HG02610 (cell line): ENCODE data around the gene SIDT1.
A peak's percentile ranks its signal among the peaks of the same experiment; 100 is the strongest.

Experiments used
- ATAC-seq: cut with Tn5 transposase; IDR thresholded peaks from one replicate; pipeline ENCODE4 v1.9.1; 2021; ENCODE audit warnings: mild to moderate bottlenecking, moderate library complexity; ENCODE audit not compliant: unreplicated experiment

Gene SIDT1

DNA sequence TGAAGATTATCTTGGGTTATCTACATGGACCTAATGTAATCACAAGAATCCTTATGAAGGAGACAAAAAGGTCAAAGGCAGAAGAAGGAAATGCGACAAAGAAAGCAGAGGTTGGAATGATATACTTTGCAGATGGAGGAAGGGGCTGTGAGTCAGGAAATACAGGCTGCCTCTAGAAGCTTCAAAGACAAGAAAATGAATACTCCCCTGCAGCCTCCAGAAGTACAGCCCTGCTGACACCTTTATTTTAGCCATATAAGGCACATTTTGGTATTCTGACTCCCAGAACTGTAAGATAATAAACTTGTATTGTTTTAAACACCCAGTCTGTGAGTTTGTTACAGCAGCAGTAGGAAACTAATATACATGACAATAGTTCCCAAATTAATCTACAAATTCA is 58.6 kb downstream of the SIDT1 start:
- ATAC-seq: no peak

DNA sequence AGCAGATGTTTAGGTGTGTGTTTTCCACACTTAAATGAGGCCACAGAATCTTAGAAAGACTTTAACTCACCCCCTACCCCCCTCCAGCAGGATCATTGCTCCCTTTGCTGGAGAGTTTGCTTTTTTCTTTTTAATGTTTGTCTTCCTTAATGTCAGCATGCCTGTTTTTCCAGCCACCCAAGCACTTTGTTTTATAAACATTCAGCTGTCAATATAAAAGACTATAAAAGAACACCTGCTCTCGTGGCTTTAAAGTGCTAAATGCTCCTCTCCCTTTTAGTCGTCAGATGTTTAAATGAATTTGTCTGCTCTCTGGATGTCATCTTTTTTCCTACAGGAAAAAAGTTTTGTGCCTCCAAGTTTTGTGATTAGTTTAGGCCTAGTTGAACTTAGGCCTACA is 61.7 kb downstream of the SIDT1 start:
- ATAC-seq: no peak

DNA sequence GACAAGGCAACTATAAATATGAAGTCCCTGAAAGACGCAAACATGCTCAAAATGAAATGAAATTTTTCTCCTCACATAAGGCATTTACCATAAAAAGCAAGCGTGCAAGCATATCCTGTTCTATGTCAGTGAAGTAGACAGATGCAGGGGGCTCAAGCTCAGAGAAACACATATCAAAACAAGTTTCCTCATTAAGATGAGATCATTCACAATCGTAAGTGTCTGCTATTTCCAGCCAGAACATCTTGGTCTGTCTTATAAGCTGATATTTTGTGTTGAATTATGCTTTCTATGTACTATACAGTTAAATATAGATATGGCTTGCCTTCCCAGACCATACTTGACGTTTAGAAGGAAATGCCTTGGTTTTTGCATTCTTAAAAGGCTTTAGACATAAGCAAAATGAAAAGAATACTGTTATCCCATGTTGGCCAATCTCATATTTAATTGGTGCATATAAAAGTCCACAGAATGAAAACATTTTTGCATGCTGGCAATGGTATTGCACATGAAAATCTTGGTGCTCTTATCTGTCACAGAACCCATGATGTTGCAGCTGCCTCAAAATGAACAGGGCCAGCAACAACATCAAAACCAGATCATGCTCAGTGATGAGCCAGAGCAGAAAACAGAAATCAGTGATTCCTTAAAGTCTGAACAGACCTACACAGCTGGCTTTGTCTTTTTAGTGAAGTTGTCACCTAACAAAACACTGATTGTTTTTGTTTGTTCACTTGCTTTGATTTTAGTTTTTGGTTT is 65.4 kb downstream of the SIDT1 start:
- ATAC-seq: no peak

DNA sequence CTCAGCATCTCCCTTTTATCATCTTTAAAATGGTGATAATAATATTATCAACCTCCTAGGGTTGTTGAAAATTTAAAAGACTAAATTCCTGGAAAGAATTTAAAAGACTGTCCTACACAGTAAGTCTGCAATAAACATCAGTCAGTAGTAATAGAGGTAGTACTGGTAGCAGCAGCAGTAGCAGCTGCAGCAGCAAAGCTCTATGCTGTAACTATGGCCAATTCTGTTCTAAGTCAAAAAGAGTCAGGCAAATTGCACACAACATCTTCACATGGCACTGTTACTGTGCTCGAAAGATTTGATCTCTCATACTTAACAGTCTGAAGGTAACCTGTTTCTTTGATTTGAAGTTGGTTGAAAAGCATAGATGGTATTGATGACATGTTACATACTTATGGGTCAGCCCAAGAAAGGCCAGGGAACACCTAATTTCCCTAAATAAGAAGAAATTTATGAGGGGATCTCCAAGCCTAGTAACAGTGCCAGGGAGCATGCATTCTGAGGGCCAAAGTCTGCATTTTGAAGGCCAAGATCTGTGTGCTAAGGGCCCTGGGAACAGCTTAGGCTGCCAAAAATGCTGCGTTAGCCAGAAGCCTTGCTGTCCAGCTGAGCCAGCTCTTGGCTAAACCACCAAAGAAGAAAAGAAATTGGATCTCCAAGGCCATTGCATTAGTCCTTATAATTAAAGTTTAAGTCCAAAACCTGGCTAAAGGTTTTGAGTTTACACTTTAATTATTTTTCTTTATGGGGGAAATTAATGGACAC is 68.2 kb downstream of the SIDT1 start:
- ATAC-seq: no peak

DNA sequence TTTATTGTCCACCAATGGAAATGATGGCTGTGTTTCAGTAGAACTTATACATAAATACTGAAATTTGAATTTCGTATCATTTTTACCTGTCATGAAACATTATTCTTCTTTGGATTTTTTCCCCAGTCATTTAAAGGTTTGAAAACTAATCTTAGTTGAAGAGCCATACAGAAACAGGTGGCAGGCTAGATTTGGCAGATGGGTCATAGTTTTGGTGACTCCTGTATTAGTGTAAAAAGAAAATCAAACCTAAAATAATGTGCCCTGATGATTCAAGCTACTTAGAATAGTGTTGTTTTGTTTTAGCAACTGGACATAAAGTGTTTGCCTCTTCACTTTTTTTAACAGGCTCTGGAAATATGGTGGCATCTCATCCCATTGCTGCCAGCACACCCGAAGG is 68.9 kb downstream of the SIDT1 start:
- ATAC-seq: no peak

DNA sequence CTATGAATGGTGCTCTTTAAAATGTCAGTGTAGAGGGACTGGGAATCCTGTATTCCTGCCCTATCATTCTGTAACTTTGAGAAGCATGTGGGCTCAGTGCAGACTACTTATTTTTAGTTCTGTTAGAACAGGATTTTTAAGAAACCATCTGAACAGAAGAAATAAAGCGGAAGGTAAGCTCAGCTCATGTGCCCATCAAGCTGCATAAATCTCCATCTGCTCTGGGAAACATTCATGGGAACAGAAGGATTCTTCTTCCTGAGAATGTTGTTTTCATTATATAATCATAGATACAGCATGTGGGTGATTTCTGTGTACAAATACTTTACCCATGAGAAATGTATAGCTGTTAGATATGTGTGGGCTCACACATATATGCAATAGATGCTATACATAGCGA is 69.9 kb downstream of the SIDT1 start:
- no peak for ATAC-seq

DNA sequence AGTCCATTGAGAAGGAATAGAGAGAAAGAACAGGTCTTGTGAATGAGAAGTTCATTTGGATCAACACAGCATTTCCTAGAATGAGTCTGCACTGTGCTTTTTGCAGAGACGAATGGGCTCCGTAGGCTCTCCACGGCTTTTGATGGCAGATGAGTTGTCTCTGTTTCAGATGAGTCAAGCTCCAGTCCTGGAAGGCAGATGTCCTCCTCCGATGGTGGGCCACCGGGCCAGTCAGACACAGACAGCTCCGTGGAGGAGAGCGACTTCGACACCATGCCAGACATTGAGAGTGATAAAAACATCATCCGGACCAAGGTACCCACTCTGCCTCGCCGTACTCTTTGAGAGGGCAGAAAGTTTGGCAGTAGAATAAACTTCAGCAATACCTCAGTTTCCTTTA is 70.5 kb downstream of the SIDT1 start:
- no peak for ATAC-seq

DNA sequence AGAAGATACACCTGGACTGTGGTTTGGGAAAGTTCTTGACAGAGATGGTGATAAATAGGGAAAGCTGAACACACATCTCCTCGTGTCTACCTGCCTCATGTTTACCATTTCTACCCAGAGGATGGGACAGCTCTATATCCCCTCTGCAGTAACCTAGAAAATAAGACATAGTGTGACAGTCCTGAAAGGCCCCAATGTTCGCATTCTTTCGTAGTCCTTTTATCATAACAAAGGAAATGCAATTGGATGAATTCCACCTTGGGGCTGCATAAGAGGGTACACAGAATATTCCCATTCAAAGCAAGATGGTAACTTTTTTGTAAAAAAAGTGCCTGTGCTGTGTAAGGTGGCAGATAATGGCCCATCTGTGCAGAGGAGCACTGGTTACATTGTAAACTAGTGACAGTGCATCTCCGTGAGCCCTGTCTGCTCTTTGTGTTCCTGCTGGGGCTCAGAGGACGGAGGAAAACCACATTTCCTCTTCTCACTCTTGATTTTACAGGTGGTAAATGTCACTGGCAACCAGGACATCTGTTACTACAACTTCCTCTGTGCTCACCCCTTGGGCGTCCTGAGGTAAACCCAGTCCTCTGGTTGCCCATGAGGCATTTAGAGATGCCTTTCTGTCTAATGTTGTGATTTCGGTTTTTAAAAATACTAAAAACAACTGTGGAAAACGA is 74.3 kb downstream of the SIDT1 start:
- ATAC-seq: peak; percentile 99

DNA sequence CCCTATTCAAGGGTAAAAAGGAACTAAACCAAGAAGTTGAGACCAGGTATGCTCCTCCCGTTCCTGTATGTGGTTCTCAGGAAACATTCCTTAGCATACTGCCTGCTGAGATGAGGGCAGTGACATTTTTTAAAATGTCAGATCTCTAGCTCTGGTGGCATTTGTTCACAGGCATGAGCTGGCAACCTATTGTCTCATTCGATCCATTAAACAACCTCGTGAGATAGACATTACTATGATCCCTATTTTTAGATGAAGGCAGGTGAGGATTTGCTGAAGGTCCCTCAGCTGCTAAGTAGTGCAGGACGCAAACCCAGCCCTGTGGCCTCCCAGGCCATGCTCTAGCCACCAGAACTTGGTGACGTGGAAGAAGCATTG is 74.9 kb downstream of the SIDT1 start:
- no peak for ATAC-seq

DNA sequence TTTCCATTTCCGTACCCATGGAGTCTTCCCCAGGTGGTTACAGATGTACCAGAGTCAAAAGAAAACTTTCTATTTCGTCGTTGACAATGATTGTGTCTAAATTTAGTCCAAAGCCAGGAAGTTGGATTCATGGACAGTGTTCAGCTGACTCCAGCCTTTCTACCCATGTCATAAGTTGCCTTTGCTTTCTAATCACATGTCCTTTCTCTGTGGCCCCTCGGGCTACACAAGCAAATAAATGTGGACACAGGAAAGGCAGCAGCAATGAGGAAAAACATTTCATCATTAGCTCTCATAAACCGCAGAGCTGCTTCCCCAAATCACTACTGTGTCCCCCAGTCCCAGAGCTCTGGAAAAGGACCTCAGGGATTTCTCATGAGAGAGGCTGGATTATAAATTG is 82.0 kb downstream of the SIDT1 start:
- ATAC-seq: no peak

DNA sequence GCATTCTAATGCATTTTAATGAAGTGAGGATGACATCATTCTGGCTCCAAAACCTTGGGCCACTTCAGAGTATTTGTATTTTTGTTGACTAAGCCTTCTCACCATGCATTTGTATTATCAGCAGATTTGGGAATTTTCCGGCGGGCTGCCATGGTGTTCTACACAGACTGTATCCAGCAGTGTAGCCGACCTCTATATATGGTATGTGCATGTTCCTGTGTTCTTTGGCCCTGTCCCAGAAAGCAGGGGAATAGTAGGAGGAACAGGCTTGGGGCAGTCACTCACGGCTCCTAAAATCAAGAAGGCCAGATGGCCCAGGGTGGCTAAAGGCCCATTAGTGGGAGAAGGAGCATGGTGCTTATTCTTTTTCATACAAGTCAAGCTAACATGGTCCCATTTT is 83.6 kb downstream of the SIDT1 start:
- ATAC-seq: no peak

DNA sequence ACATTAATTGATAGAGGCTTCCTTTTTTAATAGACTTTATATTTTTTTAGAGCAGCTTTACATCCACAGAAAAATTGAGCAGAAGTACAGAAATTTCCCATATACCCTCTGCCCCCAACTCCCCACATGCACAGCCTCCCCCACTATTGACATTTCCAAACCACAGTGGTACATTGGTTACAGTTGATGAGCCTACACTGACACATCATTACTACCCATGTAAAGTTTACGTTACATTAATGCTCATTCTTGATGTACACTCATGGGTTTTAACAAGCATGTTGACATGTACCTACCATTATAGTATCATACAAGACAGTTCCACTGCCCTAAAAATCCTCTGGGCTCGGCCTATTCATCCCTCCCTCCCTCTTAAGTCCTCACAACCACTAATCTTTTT is 85.4 kb downstream of the SIDT1 start:
- no peak for ATAC-seq

DNA sequence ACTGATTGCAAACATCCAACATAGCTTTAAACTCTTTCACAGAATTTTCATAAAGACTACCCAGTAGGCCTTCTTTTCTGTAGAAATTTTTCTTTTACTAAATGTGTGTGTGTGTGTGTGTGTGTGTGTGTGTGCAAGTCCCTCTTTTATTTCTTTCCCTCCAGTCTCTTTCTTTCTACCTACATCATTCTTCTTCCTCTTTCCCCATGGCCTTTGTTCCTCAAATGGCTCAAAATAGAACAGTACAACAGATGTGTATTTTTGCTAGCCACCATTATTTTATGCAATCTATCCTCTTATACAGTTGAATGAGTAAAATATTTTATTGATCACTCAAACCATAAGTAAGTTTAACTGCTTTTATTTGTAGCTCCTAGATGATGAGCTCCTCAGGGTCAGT is 87.7 kb downstream of the SIDT1 start:
- ATAC-seq: no peak

DNA sequence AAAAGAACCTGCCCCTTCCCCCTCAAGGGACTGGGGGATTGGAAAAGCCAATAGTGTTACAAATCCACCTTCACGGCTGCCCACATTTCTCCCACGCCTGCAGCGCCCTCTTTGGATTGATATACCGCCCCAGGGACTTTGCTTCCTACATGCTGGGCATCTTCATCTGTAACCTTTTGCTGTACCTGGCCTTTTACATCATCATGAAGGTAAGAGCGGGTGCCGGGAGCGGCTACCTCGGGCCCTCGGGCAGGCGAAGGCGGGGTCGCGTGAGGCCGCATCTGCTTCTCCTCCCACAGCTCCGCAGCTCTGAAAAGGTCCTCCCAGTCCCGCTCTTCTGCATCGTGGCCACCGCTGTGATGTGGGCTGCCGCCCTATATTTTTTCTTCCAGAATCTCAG is 91.0 kb downstream of the SIDT1 start:
- no peak for ATAC-seq

DNA sequence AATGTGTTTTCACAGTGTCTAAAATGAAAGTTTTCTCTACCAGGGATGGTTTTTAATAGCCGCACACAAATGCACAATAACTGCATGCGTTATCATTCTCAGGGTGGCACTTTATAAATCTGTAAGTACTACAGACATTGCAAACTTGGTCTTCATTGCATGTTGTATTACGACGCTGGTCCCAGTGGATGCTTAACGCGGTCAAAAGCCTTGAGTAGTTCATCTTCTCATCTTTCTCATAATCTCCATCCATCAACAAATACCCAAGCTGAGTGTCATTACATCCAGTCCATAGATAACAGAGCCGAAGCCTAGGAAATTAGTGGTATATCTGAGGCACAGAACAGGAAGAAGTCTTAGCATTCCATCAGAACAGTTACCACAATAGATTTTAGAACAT is 91.5 kb downstream of the SIDT1 start:
- no peak for ATAC-seq

DNA sequence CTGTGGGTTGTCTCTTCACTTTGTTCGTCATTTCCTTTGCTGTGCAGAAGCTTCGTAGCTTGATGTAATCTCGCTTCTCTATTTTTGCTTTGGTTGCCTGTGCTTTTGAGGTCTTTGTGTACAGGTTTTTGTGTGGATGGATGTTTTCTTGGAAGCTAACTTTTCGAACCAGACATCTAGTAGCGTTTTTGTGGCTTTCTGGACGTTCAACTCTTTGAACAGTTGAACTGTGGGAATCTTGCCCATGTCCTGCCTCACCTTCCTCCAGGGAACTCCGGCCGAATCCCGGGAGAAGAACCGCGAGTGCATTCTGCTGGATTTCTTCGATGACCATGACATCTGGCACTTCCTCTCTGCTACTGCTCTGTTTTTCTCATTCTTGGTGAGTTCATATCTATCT is 93.5 kb downstream of the SIDT1 start:
- ATAC-seq: no peak

DNA sequence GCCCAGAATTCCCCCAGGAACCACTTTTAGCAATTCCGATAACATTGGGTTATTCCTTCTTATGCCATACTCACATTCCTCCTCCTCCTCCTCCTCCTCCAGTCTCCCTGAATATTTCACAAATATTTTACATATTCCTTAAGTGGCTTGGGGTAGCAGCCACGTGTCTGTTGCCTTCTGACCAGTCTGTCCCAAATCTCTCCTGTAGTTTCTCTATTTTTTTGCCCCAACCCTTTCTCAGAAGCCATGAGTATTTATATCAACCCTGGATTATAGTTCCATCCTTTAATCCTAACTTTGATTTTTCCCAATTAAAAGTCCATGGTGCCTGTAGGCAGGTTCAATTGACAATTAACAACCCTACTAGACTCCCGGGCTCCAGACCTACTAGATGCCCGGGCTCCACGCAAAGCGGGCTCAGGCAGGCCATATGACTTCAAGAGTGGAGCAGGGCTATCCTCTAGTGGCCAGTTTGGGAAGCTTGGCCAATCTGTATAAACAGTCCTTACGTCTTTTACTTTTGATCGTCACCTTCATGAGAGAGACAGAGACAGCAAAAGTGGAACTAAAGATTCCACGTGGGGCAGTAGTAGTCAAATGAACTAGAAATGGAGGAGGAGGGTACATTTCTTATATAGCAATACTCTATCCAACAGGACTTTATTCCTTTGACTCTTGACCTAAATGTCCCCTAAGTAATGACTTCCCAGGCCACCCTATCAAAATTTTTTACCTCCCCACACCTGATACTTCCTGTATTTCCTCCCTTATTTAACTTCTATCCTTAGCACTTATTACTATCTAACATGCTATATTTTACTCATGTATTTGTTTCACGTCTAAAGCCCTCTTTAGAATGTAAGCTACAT is 94.4 kb downstream of the SIDT1 start:
- peak; percentile 46 for ATAC-seq

DNA sequence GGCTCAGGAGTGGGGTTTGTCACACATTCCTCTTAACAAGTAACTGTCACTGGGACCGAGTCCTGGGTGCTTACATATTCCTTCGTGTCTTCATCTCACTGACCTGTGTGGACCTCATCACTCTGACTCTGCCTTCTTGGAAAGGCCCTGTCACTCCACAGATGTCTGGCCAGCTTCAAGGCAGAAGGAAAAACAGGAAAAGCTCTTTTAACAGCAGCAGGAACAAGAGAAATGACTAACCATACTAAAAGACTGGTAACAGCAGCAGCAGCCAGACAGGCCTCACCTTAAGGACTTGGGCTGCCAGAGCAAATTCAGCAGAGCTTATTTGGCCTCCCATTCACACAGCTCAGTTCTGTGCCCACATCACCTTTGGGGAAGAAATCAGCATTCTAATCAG is 96.0 kb downstream of the SIDT1 start:
- ATAC-seq: no peak

DNA sequence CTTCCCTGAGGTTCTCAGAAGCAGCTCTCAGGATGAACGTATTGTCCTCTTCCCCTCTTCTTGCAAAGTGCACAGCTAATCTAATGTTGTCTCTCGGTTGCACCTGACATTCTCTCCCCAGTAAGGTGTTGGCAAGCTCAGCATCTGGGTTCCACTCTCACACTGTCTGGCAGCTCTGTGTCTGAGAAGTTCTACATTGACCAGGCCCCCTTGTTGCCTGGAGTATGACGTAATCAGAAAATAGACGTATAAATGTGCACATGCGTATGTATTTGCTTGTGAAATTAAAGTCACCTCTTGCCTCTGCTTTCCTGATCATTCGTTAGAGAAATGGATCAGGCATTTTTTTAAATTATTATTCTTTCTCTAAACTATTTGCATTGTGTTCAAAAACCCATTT is 96.4 kb downstream of the SIDT1 start:
- no peak for ATAC-seq

DNA sequence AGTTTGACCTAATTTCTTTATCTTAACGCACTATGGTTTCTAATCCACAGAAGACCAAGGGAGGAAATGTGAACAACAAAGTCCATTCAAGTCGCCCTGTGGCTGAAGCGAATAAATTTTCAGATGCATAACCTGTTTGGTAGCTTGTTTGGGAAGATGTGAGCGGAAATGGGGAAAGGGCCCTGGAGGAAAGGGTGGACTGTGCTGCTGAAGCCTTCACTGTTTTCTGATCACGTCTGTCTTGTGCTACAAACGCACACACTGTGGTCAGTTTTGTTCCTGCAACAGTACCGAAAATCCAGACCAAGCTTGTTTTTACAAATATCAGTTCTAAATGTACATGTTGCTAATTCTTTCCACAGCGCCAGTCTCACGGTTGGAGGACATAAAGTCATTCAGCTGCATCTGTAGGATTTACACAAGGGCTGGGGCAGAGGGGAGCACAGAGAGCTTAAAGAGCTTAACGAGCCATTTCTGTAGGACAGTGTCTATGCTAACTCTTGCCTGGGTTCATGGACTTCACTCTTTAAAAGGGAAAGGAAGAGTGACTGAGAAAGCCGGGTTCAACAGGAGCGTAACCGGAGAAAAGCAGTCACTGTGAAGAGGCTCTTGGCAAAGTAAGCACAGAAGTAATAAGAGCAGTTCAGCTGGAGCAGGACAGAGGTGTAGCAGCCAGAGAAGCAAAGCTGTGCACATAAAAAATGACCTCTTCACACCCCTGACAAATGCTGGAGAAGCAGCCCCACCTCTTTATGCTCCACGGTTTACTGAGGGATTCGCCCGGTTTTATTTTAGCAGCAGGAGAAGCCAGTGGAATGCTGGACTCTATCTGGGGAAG is 97.4 kb downstream of the SIDT1 start:
- ATAC-seq: no peak
